ENCODE data around the gene ADAMTS2. TPM values are rescaled to one million over a fixed set of nuclear protein-coding genes. Genes with fewer than 3 reads are reported as not detected.

ADAMTS2 gene
- polyA plus RNA-seq, 3 donors: 0.74 to 2.3 TPM; not detected in 1

DNA sequence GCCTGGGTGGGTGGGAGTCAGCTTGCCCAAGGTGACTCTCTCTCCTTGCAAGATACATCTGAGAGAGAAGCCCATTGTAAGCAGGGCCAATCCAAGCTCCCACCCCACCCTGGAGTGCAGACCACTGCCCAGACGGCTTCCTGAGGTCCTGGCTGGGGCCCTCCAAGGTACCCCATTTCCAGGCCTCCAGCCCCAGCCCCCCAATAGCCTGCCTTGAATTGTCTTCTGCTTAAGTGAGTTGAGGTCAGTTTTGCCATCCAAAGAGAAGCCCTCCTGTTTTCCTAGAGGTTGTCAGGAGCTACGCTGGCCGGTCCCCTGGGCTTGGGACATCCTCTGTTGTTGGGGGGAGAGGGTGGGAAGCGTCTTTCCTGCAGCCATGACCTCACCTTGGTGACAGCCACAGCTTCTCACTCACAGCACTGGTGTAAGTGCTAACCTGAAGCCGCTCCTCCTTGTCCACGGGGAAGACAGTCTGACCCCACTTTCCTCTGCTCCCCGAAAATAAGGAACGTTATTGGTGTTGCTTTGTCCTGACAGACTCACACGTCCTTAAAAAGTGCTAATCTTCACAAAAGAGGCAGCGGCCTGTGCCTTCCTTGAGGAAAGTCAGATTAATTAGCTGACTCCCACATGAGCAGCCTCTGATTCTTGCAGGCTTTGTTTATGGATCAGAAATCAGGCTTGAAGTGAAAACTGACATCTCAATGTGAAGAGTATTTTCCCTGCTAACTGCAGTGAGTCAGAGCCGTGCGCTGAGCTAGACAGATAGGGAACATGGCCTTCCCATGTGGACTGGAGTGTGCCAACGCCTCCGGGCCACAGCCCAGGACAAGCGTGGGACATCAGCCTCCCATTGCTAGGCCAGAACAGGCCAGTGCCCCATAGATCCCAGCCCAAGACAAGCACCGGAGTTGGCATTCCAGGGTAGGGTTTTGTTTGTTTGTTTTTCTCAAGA lies 52.3 kb downstream of the ADAMTS2 start:
- Histone ChIP-seq H3K9ac (ENCODE audit: insufficient read depth, low read length, poor library complexity, severe bottlenecking) (no peak overlapping the region), H3K4me2 (replicated peaks; ENCODE audit: extremely low read depth, low read length, poor library complexity, severe bottlenecking) (no peak overlapping the region), H3K36me3 (replicated peaks in 1 of 2; ENCODE audit: control insufficient read depth in 1 of 2, insufficient read depth in 2 of 2, low read length in 2 of 2) (no peaks in the 10 kb centered on the region), H3K4me1 (ENCODE audit: control insufficient read depth in 1 of 2, insufficient read depth in 2 of 2, low read length in 2 of 2) (no peaks in the 10 kb centered on the region), H3K27ac (ENCODE audit: low read depth in 1 of 2, low read length in 2 of 2) (no peak overlapping the region), H3K4me3 (replicated peaks in 1 of 3; ENCODE audit: low read depth in 2 of 3, low read length in 3 of 3) (no peak overlapping the region), H4K20me1 (ENCODE audit: insufficient read depth, low read length) (no peaks in the 10 kb centered on the region), H3K79me2 (ENCODE audit: insufficient read depth, low read length) (no peaks in the 10 kb centered on the region), H2AFZ (ENCODE audit: insufficient read depth, low read depth, low read length, poor library complexity, severe bottlenecking) (no peak overlapping the region), H3K27me3 (ENCODE audit: control insufficient read depth in 2 of 2, insufficient read depth in 2 of 2, low read length in 2 of 2) (no peaks in the 10 kb centered on the region), H3K9me3 (replicated peaks in 1 of 2; ENCODE audit: control insufficient read depth in 1 of 2, insufficient read depth in 1 of 2, low read length in 2 of 2) (no peaks in the 10 kb centered on the region)
- 91% methylated on average over 11 of the region's 16 CpGs for WGBS (ENCODE audit: insufficient coverage)
- DNase-seq: no peak
- intact Hi-C loops (cut with micrococcal nuclease): no loop called here
- Mint-ChIP-seq H3K4me1 (no peaks in the 10 kb centered on the region), H3K27me3 (ENCODE audit: low read depth in 3 of 3) (peaks cover 2 to 7% (median 3%) of the 10 kb centered on the region in 3 donors), H3K9me3 (peaks cover 3 to 7% (median 5%) of the 10 kb centered on the region in 7 donors), H3K36me3 (no peaks in the 10 kb centered on the region), H3K27ac (no peak overlapping the region), H3K4me3 (no peak overlapping the region)
- TF ChIP-seq, protein P1, sequence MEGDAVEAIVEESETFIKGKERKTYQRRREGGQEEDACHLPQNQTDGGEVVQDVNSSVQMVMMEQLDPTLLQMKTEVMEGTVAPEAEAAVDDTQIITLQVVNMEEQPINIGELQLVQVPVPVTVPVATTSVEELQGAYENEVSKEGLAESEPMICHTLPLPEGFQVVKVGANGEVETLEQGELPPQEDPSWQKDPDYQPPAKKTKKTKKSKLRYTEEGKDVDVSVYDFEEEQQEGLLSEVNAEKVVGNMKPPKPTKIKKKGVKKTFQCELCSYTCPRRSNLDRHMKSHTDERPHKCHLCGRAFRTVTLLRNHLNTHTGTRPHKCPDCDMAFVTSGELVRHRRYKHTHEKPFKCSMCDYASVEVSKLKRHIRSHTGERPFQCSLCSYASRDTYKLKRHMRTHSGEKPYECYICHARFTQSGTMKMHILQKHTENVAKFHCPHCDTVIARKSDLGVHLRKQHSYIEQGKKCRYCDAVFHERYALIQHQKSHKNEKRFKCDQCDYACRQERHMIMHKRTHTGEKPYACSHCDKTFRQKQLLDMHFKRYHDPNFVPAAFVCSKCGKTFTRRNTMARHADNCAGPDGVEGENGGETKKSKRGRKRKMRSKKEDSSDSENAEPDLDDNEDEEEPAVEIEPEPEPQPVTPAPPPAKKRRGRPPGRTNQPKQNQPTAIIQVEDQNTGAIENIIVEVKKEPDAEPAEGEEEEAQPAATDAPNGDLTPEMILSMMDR (IDR thresholded peaks at IDR 0.05): no peak

DNA sequence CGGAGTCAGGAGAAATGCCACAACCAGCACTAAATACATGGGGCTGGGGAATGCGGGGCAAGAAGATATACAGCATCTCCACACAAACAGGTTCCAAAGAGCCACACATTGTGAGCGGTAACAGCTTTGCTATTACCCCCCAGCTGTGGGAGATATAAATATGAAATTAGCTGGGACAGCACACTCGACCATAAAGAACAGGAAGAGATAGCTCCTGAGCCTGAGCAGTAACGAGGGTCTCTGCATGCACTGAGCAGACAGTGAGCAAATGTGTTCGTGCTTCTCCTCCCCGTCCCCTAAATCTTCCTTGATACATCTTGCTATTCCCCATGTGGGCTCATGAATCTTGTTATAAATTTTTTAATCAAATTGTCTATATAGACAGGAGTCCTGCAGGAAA lies 53.1 kb downstream of the ADAMTS2 start:
- 93% methylated on average over 3 of the region's 7 CpGs for WGBS (ENCODE audit: insufficient coverage)
- intact Hi-C loops (cut with micrococcal nuclease): no loop called here
- Histone ChIP-seq H3K27me3 (ENCODE audit: control insufficient read depth in 2 of 2, insufficient read depth in 2 of 2, low read length in 2 of 2) (no peaks in the 10 kb centered on the region), H3K4me3 (replicated peaks in 1 of 3; ENCODE audit: low read depth in 2 of 3, low read length in 3 of 3) (no peak overlapping the region), H2AFZ (ENCODE audit: insufficient read depth, low read depth, low read length, poor library complexity, severe bottlenecking) (no peak overlapping the region), H3K79me2 (ENCODE audit: insufficient read depth, low read length) (no peaks in the 10 kb centered on the region), H3K27ac (ENCODE audit: low read depth in 1 of 2, low read length in 2 of 2) (no peak overlapping the region), H3K4me1 (ENCODE audit: control insufficient read depth in 1 of 2, insufficient read depth in 2 of 2, low read length in 2 of 2) (no peaks in the 10 kb centered on the region), H3K9ac (ENCODE audit: insufficient read depth, low read length, poor library complexity, severe bottlenecking) (no peak overlapping the region), H3K4me2 (replicated peaks; ENCODE audit: extremely low read depth, low read length, poor library complexity, severe bottlenecking) (no peak overlapping the region), H3K9me3 (replicated peaks in 1 of 2; ENCODE audit: control insufficient read depth in 1 of 2, insufficient read depth in 1 of 2, low read length in 2 of 2) (no peaks in the 10 kb centered on the region), H3K36me3 (replicated peaks in 1 of 2; ENCODE audit: control insufficient read depth in 1 of 2, insufficient read depth in 2 of 2, low read length in 2 of 2) (no peaks in the 10 kb centered on the region), H4K20me1 (ENCODE audit: insufficient read depth, low read length) (no peaks in the 10 kb centered on the region)
- no peaks in the 10 kb centered on the region for H3K4me1 Mint-ChIP-seq
- H3K27me3 Mint-ChIP-seq (ENCODE audit: low read depth in 3 of 3): peaks cover 0 to 6% (median 2%) of the 10 kb centered on the region in 3 donors
- no peak overlapping the region for H3K27ac Mint-ChIP-seq
- H3K9me3 Mint-ChIP-seq: peaks cover 0 to 6% (median 2%) of the 10 kb centered on the region in 7 donors
- H3K4me3 Mint-ChIP-seq: no peak overlapping the region
- no peaks in the 10 kb centered on the region for H3K36me3 Mint-ChIP-seq
- TF ChIP-seq, protein P1 (IDR thresholded peaks at IDR 0.05): no peak
- DNase-seq: no peak
